CD4-positive, alpha-beta T cell treated with Interleukin-21 for 1 hour (primary cell): ENCODE measurements around the gene EFS.
"Not testable (repeated sequence)": the region's sequence is repeated elsewhere in the genome, so short reads cannot be mapped to it uniquely, and the experiment has no call there.

Experiments
- DNase-seq: peaks from one replicate; pipeline ENCODE4 v3.0.0-alpha.2; 2020

The EFS gene

GRCh38 chr14:23356662-23357061 is 8.3 kb downstream of the EFS start:
- no peak for DNase-seq

DNA sequence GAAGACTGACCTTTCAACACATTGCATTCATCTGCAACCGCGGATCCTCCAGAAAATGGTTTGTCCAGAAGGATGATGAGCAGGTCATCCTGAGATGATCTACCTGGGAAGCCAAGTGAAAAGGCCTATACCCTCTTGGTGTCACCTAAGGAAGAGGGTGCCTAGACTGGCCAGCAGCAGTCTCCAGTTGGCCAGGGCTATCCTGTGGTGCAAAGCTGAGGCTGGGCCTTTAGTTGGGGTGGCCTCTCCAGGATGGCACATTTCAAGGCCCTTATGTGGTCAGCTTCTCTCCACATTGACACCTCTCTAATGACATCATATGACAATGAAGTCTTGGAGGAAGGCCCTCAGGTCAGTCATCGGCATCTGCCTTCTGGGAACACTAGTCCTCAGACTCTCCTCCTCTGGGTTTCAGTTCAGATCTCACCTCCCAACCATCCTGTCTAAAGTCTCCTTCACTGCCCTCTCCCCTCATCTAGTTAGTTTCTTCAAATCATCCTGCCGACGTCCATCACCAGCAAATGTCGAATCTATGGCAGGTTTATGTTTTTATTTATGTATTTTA is 9.0 kb downstream of the EFS start:
- no peak for DNase-seq

- DNase-seq, result no peak
These were observed 10.0 kb downstream of the EFS start for GRCh38 chr14:23354990-23355389.

DNA sequence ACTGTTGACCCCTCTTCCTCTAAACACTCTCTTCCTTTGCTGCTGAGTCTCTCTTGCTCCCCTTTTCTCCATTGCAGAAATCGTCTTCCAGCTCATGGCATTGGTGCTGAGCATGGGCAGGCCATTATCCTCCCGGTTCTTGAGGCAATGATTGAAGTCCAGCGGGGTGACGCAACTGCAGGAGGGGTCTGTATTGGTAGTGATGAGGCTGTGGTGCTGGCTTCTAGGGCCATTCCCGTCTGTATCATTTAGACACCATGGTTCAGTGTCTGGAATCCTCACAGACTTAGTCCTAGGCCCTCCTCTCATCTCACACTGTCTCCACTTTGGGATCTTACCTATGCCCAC is 11.6 kb downstream of the EFS start:
- no peak for DNase-seq

DNA sequence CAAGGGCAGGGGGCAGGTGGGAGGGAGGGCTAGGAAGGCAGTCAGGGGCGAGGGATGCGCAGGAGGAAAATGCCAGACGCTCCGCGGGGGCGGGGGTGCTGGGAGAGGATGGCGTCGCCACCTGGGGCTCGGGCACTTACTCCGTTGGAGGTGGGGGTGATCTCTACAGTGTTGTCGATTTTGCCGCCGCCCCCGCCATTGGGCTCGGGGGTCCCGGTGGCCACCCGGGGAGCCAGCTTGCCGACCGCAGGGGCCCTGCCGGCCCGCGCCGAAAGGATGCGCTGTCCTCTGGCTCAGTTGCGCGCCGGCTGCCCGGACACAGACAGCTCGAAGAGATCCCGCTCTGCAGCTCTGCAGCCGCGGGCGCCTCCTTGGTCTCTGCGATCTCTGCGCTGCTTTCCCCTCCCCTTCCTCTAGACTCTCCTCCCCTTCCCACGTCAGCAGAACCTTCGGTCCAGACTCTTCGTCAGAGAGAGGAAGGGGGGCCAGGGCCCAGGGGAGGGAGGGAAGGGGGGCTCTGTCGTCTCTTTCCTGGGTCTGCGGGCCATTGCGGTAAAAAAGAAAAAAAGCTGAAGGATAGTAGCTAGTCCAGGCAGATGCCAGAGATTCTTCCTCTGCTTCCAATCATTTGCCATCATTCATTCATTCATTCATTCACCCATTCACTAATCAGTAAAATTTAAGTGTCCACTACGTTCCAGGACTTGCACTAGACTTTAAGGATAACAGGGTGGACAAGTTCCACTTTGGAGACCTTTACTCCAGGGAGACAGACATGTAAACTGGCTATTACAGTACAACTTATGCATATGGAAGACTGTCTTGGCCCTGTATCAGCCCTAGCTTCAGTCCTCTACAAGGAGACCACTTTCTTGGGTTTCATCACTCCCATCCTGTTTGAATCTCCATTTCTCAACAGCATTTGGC is 12.2 kb downstream of the EFS start, which contains the start of gene SLC22A17:
Gene SLC22A17 (minus strand): TSS at position 382 of the 927 bp plus-strand sequence.
- DNase-seq, result peak; percentile 64

GRCh38 chr14:23351681-23352505 is 13.1 kb downstream of the EFS start:
- DNase-seq, result no peak

- no peak for DNase-seq
These were observed 15.7 kb downstream of the EFS start for GRCh38 chr14:23349156-23349845.

DNA sequence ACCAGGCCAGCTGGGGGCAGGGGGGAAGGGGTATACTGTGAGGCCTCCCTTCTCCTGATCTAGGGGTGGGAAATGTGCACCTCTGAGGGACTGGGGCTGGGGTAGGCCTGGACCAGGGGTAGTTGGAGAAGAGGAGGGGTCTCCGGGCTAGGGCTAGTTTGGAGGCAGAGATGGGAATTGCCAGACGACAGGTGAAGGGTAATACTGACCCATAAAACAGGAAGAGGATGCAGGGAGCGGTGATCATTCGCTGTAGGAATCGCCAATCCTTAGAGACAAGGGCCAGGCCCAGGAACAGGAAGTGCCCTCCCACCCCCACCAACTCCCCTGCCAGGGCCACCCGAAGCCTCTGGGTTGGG is 16.7 kb downstream of the EFS start:
- DNase-seq, result no peak

- DNase-seq, result no peak
These were observed 17.3 kb downstream of the EFS start for GRCh38 chr14:23347406-23348296.

- DNase-seq, result no peak
These were observed 18.1 kb downstream of the EFS start for GRCh38 chr14:23346693-23347405.

DNA sequence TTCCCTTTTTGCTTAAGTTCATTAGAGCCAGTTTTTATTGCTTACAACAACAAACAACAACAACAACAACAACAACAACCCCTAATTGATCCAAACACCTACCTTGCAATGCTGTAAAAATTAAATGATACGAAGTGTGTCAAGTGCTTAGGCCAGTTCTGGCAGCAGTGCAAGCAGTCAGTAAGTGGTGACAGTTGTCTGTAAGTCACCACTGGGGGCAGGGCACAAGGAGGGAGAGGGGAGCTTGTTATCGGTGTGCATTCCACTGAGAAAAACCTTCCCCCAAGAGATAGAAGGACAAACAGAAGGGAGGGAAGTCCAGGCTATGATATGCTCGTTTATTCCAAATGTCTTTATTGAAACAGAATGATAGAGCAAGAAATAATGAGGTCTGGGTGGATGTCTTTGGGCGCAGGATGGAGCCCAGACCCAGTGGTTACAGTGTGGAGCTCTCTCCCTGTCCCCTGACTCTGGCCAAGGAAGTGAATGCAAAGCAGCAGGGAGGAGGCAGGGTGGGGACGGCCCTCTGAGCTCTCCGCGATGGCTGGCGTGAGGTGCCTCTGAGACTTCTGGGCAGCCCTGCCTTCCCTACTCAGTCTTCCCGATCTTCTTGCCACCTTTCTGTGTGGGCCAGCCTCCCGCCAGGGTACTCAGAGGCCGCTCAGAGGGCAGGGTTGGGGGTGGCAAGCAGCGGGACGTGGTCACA is 18.8 kb downstream of the EFS start:
- no peak for DNase-seq

GRCh38 chr14:23344481-23344880 is 20.5 kb downstream of the EFS start:
- DNase-seq, result no peak

GRCh38 chr14:23339506-23340268 is 25.3 kb downstream of the EFS start:
- DNase-seq, result no peak

DNA sequence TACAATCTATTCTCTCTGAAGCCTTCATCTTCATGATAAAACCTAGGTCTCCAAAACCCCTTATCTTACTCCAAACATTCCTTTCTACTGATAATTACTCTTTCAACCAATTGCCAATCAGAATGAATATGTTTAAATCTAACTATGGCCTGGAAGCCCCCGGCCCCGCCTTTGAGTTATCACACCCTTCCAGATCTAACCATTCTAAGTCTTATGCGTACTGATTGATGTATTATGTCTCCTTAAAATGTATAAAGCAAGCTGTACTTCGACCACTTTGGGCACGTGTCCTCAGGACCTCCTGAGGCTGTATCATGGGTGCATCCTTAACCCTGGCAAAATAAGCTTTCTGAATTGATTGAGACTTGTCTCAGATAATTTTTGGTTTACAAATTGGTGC is 29.3 kb downstream of the EFS start:
- no peak for DNase-seq

- DNase-seq, result peak; percentile 74
These were observed 36.8 kb downstream of the EFS start for GRCh38 chr14:23327947-23328744.

- DNase-seq, result no peak
These were observed 38.3 kb downstream of the EFS start for GRCh38 chr14:23326491-23327332.

DNA sequence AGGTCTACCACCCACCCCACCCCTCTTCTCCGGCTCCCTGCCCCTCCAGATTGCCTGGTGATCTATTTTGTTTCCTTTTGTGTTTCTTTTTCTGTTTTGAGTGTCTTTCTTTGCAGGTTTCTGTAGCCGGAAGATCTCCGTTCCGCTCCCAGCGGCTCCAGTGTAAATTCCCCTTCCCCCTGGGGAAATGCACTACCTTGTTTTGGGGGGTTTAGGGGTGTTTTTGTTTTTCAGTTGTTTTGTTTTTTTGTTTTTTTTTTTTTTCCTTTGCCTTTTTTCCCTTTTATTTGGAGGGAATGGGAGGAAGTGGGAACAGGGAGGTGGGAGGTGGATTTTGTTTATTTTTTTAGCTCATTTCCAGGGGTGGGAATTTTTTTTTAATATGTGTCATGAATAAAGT is 39.2 kb downstream of the EFS start:
- not testable (repeated sequence) for DNase-seq

GRCh38 chr14:23324993-23325392 is 40.0 kb downstream of the EFS start:
- DNase-seq, result no peak
